Activated CD4-positive, CD25-positive, alpha-beta regulatory T cell (primary cell): ENCODE results near the gene IL10RB.
A peak's percentile ranks its signal among the peaks of the same experiment; 100 is the strongest.
"Not testable (repeated sequence)": the region's sequence is repeated elsewhere in the genome, so short reads cannot be mapped to it uniquely, and the experiment has no call there.

Source experiments
- DNase-seq, 4 experiments: peaks; one replicate each; lab custom pipeline; 2025; lab: John Stamatoyannopoulos, UW

The IL10RB gene

GRCh38 chr21:33266050-33266788, at the start of gene IL10RB:
Gene IL10RB, plus strand, starts transcription at chr21:33266367. Its CDS starts 99 bp downstream, at chr21:33266466.
- DNase-seq = peak; percentile 53 to 66 (median 62)

GRCh38 chr21:33217138-33217520, 49.0 kb upstream of the IL10RB start:
- no peak for DNase-seq

GRCh38 chr21:33219300-33219699, 46.9 kb upstream of the IL10RB start:
- DNase-seq = no peak

- DNase-seq = no peak
Measured at GRCh38 chr21:33219954-33220353, 46.2 kb upstream of the IL10RB start.

- DNase-seq = not testable (repeated sequence)
Measured at GRCh38 chr21:33225376-33225775, 40.8 kb upstream of the IL10RB start.

- DNase-seq = no peak
Measured at GRCh38 chr21:33228455-33228854, 37.7 kb upstream of the IL10RB start.

GRCh38 chr21:33229099-33229783, 36.9 kb upstream of the IL10RB start:
- no peak for DNase-seq

GRCh38 chr21:33229784-33230544, 36.2 kb upstream of the IL10RB start, which contains the start of gene IFNAR2:
Gene IFNAR2, plus strand, starts transcription at chr21:33229938. Its CDS starts 11,985 bp downstream, at chr21:33241923.
- peak; percentile 38 to 63 (median 54) for DNase-seq

- peak in 2 of 4 experiments; percentile 13 to 23 for DNase-seq
Measured at GRCh38 chr21:33230545-33231324, 35.4 kb upstream of the IL10RB start.

- DNase-seq = peak in 1 of 4 experiments; percentile 9
Measured at GRCh38 chr21:33231526-33231925, 34.6 kb upstream of the IL10RB start.

- DNase-seq = no peak
Measured at GRCh38 chr21:33232291-33233034, 33.7 kb upstream of the IL10RB start.

- DNase-seq = no peak
Measured at GRCh38 chr21:33234635-33235520, 31.3 kb upstream of the IL10RB start.

GRCh38 chr21:33236013-33236686, 30.0 kb upstream of the IL10RB start:
- DNase-seq = no peak

- no peak for DNase-seq
Measured at GRCh38 chr21:33236766-33237165, 29.4 kb upstream of the IL10RB start.

- no peak for DNase-seq
Measured at GRCh38 chr21:33237486-33237885, 28.7 kb upstream of the IL10RB start.

- no peak for DNase-seq
Measured at GRCh38 chr21:33238146-33238545, 28.0 kb upstream of the IL10RB start.

GRCh38 chr21:33238565-33239255, 27.5 kb upstream of the IL10RB start:
- DNase-seq = no peak

- DNase-seq = not testable (repeated sequence)
Measured at GRCh38 chr21:33239559-33240127, 26.5 kb upstream of the IL10RB start.
